ENCODE measurements around the gene ADTRP.

Gene ADTRP

DNA sequence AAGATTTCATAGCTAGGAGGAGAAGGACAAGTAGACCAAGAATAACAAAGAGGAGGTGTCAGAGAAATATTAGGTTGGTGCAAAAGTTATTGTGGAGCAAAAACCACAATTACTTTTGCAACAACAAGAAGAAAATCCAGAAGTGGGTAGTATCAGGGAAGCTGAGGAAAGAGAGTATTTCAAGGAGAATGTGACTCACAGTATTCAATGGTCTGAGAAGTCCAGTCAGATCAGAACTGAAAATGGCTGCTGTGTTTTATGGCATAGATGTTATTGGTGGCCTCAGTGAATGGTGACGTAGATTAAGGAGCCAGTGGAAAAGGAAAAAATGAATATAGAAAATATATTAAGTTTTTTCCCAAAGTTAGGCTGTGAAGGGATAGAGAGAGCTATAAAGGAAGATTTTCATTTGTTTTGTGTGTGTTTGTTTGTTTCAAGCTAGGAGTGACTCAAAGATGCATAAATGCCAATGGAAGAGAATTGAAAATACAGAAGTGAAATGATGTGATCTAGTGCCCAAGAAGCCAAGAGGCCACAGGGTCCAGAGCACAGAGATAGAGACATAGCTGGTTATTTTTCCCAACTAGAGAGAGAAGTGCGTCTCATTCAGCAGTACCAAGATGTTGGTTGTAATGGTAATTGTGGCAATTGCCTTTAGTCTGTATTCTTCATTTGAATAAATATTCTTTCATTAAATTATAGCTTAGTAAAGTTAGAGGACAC lies 112.8 kb downstream of the ADTRP start:
- no peak for DNase-seq (ENCODE audit: low read depth in 1 of 2, low spot score in 1 of 2)
